Colonic mucosa (tissue), 4 donors: ENCODE measurements around the gene SCG2. TPM values are rescaled to one million over a fixed set of nuclear protein-coding genes. Genes with fewer than 3 reads are reported as not detected.
A peak's percentile ranks its signal among the peaks of the same experiment; 100 is the strongest.

ENCODE experiments used
- DNase-seq: peaks from one replicate; pipeline ENCODE4 v3.0.0-alpha.2; 2020
- H3K27ac ChIP-seq: fragments of 200-600 bp; one replicate; pipeline ENCODE4 v1.8.0; 2021
- H3K27me3 ChIP-seq: fragments of 200-600 bp; one replicate; pipeline ENCODE4 v1.8.0; 2021
- H3K36me3 ChIP-seq: fragments of 200-600 bp; one replicate; pipeline ENCODE4 v1.8.0; 2021
- H3K4me1 ChIP-seq: fragments of 200-600 bp; one replicate; pipeline ENCODE4 v1.8.0; 2021; ENCODE audit warnings: mild to moderate bottlenecking
- H3K4me3 ChIP-seq: fragments of 200-600 bp; one replicate; pipeline ENCODE4 v1.8.0; 2021
- H3K9ac ChIP-seq, 2 donors: one replicate each; pipeline ENCODE4 v1.7.0; 2013; ENCODE audit warnings: control low read depth in 2 of 2, low read depth in 2 of 2, low read length in 2 of 2
- H3K9me3 ChIP-seq: fragments of 200-600 bp; one replicate; pipeline ENCODE4 v1.8.0; 2021
- CTCF ChIP-seq: fragments of 200-600 bp; IDR thresholded peaks from one replicate; pipeline ENCODE4 v1.8.0; 2022; ENCODE audit warnings: antibody characterized with exemption, mild to moderate bottlenecking
- intact Hi-C: fragments of 100-400 bp; cut with DNase I; formaldehyde crosslinking; loops from one replicate; pipeline ENCODE4 v1.14.1; 2022
- total RNA-seq, 2 donors: library from RNA; stranded (reverse); fragmentation: NEBNext Ultra II Directional in 1 of 2; extraction: Animal tissue kit (Norgen Biotek cat#: 25700) in 1 of 2; gene quantifications; one replicate each; pipeline ENCODE4 v1.2.1, GENCODE V29; 2021
- donor health status: healthy.
- donor health status: DM: no; HTN: no; CAD: no.
- donor health status: DM: no; HTN: no; CAD: no.

SCG2 gene
- total RNA-seq, 2 donors from 2014 or later = 2.9 to 4.1 TPM

- Histone ChIP-seq H3K4me3 (no peak overlapping the region), H3K9ac (no peak overlapping the region), H3K27ac (no peak overlapping the region), H3K4me1 (no peaks in the 10 kb centered on the region), H3K9me3 (no peaks in the 10 kb centered on the region), H3K36me3 (no peaks in the 10 kb centered on the region), H3K27me3 (no peaks in the 10 kb centered on the region)
- DNase-seq = no peak
- TF ChIP-seq CTCF = no peak
- intact Hi-C loops = no loop called here
These were observed 16.2 kb upstream of the SCG2 start for GRCh38 chr2:223618172-223619035.

- intact Hi-C loops = no loop called here
- no peak for DNase-seq
- Histone ChIP-seq H3K27me3 (no peaks in the 10 kb centered on the region), H3K9me3 (no peaks in the 10 kb centered on the region), H3K4me1 (no peaks in the 10 kb centered on the region), H3K27ac (no peak overlapping the region), H3K36me3 (no peaks in the 10 kb centered on the region), H3K4me3 (no peak overlapping the region), H3K9ac (no peak overlapping the region)
- TF ChIP-seq CTCF = no peak
These were observed 12.4 kb upstream of the SCG2 start for GRCh38 chr2:223614534-223614933.

GRCh38 chr2:223613017-223613950 is 11.1 kb upstream of the SCG2 start:
- Histone ChIP-seq H3K4me1 (no peaks in the 10 kb centered on the region), H3K27me3 (no peaks in the 10 kb centered on the region), H3K9ac (no peak overlapping the region), H3K27ac (no peak overlapping the region), H3K4me3 (no peak overlapping the region), H3K36me3 (no peaks in the 10 kb centered on the region), H3K9me3 (no peaks in the 10 kb centered on the region)
- no peak for TF ChIP-seq CTCF
- DNase-seq = peak; percentile 52
- intact Hi-C loops = no loop called here

- Histone ChIP-seq H3K27me3 (no peaks in the 10 kb centered on the region), H3K9ac (no peak overlapping the region), H3K4me1 (no peaks in the 10 kb centered on the region), H3K36me3 (no peaks in the 10 kb centered on the region), H3K9me3 (no peaks in the 10 kb centered on the region), H3K4me3 (no peak overlapping the region), H3K27ac (no peak overlapping the region)
- intact Hi-C loops = no loop called here
- no peak for DNase-seq
- no peak for TF ChIP-seq CTCF
These were observed 10.3 kb upstream of the SCG2 start for GRCh38 chr2:223612501-223612900.

GRCh38 chr2:223611061-223611460 is 8.9 kb upstream of the SCG2 start:
- intact Hi-C loops = no loop called here
- TF ChIP-seq CTCF = no peak
- Histone ChIP-seq H3K36me3 (no peaks in the 10 kb centered on the region), H3K9ac (no peak overlapping the region), H3K27me3 (no peaks in the 10 kb centered on the region), H3K9me3 (no peaks in the 10 kb centered on the region), H3K27ac (no peak overlapping the region), H3K4me1 (no peaks in the 10 kb centered on the region), H3K4me3 (no peak overlapping the region)
- DNase-seq = no peak
